Left lung (tissue), 10 donors: Measurements from ENCODE around the gene BACE1-AS. TPM values are rescaled to one million over a fixed set of nuclear protein-coding genes. Genes with fewer than 3 reads are reported as not detected.

Source experiments
- ATAC-seq: fragments of 200-7000 bp; cut with Tn5 transposase; one replicate; pipeline ENCODE4 v1.9.1; 2020; ENCODE audit warnings: moderate library complexity
- DNase-seq, 4 donors: peaks; one replicate each; pipeline ENCODE4 v3.0.0-alpha.2; 2013 to 2020
- H3K27ac ChIP-seq, 2 donors: fragments of 200-600 bp; sonication (generic) in 1 of 2; one replicate each; pipeline versions ENCODE4 v1.5.0 to v1.8.0; 2020 to 2021
- H3K27me3 ChIP-seq, 2 donors: fragments of 200-600 bp; sonication (generic) in 1 of 2; one replicate each; pipeline versions ENCODE4 v1.5.0 to v1.8.0; 2020 to 2021
- H3K36me3 ChIP-seq, 2 donors: fragments of 200-600 bp; sonication (generic) in 1 of 2; one replicate each; pipeline versions ENCODE4 v1.5.0 to v1.8.0; 2020 to 2021
- H3K4me1 ChIP-seq, 2 donors: fragments of 200-600 bp; one replicate each; pipeline ENCODE4 v1.8.0; 2021
- H3K4me3 ChIP-seq, 2 donors: fragments of 200-600 bp; sonication (generic) in 1 of 2; one replicate each; pipeline versions ENCODE4 v1.5.0 to v1.8.0; 2020 to 2021; ENCODE audit warnings: mild to moderate bottlenecking in 1 of 2
- H3K9me3 ChIP-seq, 2 donors: fragments of 200-600 bp; sonication (generic) in 1 of 2; one replicate each; pipeline versions ENCODE4 v1.5.0 to v1.8.0; 2020 to 2021
- intact Hi-C, 2 donors: fragments of 100-400 bp; cut with DNase I; formaldehyde crosslinking; loops; one replicate each; pipeline versions ENCODE4 v1.11.2 to v1.14.2; 2022
- polyA plus RNA-seq, 6 donors: library from polyadenylated mRNA; unstranded; fragments of 120-200 nt; gene quantifications; one replicate each; pipeline ENCODE4 v1.2.1, GENCODE V29; 2013; ENCODE audit not compliant: insufficient read length in 6 of 6
- total RNA-seq, 2 donors: library from RNA; stranded (reverse); fragmentation: NEBNext Ultra II Directional; extraction: Animal tissue kit (Norgen Biotek cat#: 25700); gene quantifications; one replicate each; pipeline ENCODE4 v1.2.1, GENCODE V29; 2021
- TF ChIP-seq, protein P1 (sequence below), 2 donors: fragments of 200-600 bp; sonication (generic) in 1 of 2; IDR thresholded peaks; one replicate each; pipeline versions ENCODE4 v1.5.0 to v1.8.0; 2021; ENCODE audit warnings: antibody characterized with exemption in 2 of 2
- donor health status: DM: no; HTN: yes; CAD: no.
- donor health status: DM: no; HTN: no; CAD: no.

The BACE1-AS gene
- total and polyA plus RNA-seq, 8 donors, result 6.4 to 24.3 (median 21.6) TPM

DNA sequence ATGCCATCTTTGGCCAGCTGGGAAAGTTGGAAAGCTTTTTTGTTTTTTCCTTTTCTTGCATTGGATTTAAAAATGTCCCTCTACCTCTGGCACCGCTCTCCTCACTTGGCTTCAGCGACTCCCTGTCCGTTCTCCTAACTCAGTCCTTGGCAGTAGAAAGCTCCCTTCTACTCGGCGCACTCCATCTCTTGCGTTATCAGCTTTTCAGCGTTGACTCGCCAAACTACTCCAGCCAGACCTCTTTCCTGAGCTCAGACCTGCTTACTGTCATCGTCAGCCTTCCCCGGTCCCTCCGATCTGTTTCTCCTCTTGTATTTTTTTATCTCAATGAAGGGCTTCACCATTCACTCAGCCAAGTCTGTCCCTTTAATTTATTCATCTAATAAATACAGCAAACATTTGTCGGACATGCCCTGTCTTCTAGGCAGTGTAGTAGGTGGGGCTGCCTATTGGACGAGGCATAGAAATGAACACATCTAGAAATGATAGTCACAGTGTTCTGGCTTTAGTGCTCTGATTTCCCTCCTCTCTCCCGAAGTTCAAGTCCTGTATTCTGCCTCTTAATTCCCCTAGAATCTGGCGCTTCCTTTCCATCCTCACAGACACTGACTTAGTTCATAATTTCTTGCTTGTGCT, 37.3 kb downstream of the BACE1-AS start:
- peak overlapping the region; percentile 63 to 85 for H3K4me3 ChIP-seq
- H3K4me1 ChIP-seq, result peaks cover 9 to 12% of the 10 kb centered on the region in 2 donors
- TF ChIP-seq, protein P1, sequence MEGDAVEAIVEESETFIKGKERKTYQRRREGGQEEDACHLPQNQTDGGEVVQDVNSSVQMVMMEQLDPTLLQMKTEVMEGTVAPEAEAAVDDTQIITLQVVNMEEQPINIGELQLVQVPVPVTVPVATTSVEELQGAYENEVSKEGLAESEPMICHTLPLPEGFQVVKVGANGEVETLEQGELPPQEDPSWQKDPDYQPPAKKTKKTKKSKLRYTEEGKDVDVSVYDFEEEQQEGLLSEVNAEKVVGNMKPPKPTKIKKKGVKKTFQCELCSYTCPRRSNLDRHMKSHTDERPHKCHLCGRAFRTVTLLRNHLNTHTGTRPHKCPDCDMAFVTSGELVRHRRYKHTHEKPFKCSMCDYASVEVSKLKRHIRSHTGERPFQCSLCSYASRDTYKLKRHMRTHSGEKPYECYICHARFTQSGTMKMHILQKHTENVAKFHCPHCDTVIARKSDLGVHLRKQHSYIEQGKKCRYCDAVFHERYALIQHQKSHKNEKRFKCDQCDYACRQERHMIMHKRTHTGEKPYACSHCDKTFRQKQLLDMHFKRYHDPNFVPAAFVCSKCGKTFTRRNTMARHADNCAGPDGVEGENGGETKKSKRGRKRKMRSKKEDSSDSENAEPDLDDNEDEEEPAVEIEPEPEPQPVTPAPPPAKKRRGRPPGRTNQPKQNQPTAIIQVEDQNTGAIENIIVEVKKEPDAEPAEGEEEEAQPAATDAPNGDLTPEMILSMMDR (IDR thresholded peaks at IDR 0.05), result no peak
- H3K9me3 ChIP-seq, result no peaks in the 10 kb centered on the region
- DNase-seq, result peak in 2 of 4 donors; percentile 42 to 54
- ATAC-seq, result peak; percentile 54
- no peaks in the 10 kb centered on the region for H3K27me3 ChIP-seq
- no peaks in the 10 kb centered on the region for H3K36me3 ChIP-seq
- intact Hi-C loops, result no loop called here
- peak overlapping the region; percentile 87 to 97 for H3K27ac ChIP-seq

DNA sequence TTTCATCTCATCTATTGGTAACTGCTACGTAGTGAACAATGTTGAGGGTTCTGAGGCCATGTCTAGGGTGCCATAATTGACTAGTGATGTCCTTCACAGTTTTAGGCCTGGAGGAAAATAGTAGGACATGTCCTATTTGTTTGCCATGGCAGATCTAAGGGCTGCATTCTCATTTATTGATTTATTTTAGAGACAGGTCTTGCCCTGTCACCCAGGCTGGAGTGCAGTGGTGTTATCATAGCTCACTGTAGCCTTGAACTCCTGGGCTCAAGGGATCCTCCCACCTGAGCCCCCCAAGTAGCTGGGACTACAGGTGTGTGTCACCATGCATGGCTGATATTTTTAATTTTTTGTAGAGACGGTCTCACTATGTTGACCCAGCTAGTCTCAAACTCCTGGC, 41.7 kb downstream of the BACE1-AS start:
- no peaks in the 10 kb centered on the region for H3K27me3 ChIP-seq
- H3K9me3 ChIP-seq, result no peaks in the 10 kb centered on the region
- peaks cover 0 to 10% of the 10 kb centered on the region in 2 donors for H3K36me3 ChIP-seq
- ATAC-seq (no peak), DNase-seq (no peak)
- intact Hi-C loops, result no loop called here
- TF ChIP-seq, protein P1 (IDR thresholded peaks at IDR 0.05), result no peak
- no peak overlapping the region for H3K27ac ChIP-seq
- no peak overlapping the region for H3K4me3 ChIP-seq
- H3K4me1 ChIP-seq, result peaks cover 9 to 12% of the 10 kb centered on the region in 2 donors

DNA sequence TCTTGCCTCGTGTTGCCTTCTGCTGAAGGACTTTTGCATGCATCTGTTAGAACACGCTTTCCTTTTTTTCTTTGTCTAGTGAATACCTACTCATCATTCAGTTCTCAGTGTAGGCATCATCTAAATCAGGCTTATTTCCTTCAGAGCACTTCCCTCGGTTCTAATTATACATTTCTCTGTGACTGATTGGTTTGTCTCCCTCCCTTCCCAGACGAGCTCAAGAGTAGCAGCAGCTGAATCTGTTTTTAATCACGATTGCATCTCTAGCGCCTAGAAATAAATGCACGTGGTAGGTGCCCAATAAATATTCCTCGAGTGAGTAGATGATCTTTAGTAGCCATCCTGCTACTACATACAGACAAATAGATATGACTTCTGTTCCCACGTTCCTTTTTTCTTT, 42.8 kb downstream of the BACE1-AS start:
- no peaks in the 10 kb centered on the region for H3K27me3 ChIP-seq
- peaks cover 0 to 19% of the 10 kb centered on the region in 2 donors for H3K36me3 ChIP-seq
- TF ChIP-seq, protein P1 (IDR thresholded peaks at IDR 0.05), result no peak
- no peaks in the 10 kb centered on the region for H3K9me3 ChIP-seq
- no peak overlapping the region for H3K4me3 ChIP-seq
- DNase-seq, result no peak
- H3K27ac ChIP-seq, result no peak overlapping the region
- intact Hi-C loops, result no loop called here
- ATAC-seq, result no peak
- peaks cover 6 to 8% of the 10 kb centered on the region in 2 donors for H3K4me1 ChIP-seq

DNA sequence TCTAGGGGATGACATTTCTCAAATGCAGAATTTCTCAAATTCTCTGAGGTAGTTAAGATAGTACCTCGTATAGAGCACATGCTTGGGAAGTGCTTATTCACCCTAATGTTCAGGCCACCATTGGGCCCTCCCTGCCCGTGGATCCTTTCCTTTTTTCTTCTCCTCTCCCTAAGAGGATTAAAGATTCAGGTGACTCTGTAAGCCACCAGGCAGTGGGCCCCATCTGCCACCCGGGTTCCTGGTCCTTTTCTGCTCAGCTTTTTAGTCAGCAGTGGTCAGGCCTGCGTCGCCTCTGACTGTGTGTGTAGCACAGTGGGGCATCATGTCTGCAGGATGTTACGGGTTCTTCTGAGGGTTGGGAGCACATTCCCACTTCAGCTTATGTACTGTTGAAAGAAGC, 43.8 kb downstream of the BACE1-AS start:
- TF ChIP-seq, protein P1 (IDR thresholded peaks at IDR 0.05), result no peak
- H3K9me3 ChIP-seq, result no peaks in the 10 kb centered on the region
- intact Hi-C loops, result no loop called here
- H3K36me3 ChIP-seq, result peaks cover 0 to 28% of the 10 kb centered on the region in 2 donors
- DNase-seq (no peak), ATAC-seq (no peak)
- no peak overlapping the region for H3K4me3 ChIP-seq
- no peaks in the 10 kb centered on the region for H3K4me1 ChIP-seq
- H3K27me3 ChIP-seq, result no peaks in the 10 kb centered on the region
- H3K27ac ChIP-seq, result no peak overlapping the region

DNA sequence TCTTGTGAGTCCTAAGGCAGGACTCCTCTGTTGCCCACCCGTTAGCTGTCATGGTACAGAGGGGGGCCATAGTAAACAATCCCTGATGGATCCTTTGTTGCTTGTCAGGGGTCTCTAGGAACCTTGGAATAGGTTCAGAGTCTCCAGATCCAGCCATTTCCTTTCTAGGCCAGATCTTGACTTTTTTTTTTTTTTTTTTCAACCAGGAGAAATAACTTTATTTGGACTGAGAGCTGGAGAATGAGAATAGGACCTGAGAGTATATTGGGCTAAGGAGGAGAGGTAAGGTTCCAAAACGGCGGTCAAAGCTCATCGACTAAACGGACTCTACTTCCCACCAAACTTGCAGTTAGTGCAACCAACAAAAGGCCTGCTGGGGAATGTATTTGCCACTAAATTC, 44.3 kb downstream of the BACE1-AS start:
- ATAC-seq (no peak), DNase-seq (no peak)
- intact Hi-C loops, result no loop called here
- Histone ChIP-seq H3K27me3 (no peaks in the 10 kb centered on the region), H3K36me3 (peaks cover 0 to 33% of the 10 kb centered on the region in 2 donors), H3K4me1 (no peaks in the 10 kb centered on the region), H3K9me3 (no peaks in the 10 kb centered on the region), H3K4me3 (no peak overlapping the region), H3K27ac (no peak overlapping the region)
- TF ChIP-seq, protein P1 (IDR thresholded peaks at IDR 0.05), result no peak
